ENCODE data around the gene SGCE.

Gene SGCE

DNA sequence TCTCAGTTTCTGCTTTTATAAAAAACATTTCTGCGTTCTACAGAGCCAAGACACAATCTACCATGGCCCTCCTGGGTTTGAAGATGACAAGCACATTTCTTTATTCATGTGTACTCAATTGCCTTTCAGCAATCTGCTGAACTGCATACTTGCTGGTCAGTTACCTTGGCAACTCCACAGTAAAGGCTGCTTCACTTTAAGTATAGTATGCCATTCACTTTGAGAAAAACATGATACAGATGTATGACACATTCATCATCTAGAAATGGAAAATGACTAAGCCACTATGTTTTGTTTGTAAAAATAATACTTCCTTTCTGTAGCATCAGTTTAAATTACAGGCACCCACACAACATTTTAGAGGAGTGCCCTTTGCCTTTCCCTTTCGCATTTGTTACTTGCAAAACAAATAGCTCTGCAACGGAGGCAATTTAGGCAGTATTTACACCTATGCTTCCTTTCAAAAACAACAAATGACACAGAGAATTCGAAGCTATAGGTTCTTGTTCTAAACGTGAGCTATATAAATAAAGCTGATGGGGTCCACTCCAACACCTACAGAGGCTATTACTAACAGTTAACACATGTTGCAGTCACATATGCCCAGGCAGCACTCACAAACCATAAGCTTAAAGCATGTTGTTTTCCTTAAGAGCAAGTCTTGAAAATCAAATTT, 23.5 kb downstream of the SGCE start:
- in situ Hi-C loops (cut with HindIII; ENCODE audit: low sequenced_read_pairs): no loop called here

DNA sequence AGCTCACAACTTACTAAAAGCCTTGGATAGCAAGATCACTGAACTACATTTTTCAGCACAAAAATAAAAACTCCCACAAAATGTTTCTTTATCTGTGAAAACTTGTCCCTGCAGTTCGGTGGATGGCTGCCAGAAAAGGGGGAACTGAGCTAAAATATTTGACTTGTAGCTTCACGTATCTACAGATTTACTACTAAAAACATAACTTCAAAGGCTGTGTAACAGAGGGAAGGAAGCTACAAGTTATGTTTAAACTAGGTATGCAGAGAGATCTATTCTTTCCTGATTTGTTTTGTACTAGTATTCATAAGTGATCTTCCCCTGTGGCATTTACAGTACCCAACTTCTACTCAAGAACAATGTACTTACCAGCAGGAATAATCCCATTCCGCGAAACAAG, 25.1 kb downstream of the SGCE start:
- in situ Hi-C loops (cut with HindIII; ENCODE audit: low sequenced_read_pairs): no loop called here

DNA sequence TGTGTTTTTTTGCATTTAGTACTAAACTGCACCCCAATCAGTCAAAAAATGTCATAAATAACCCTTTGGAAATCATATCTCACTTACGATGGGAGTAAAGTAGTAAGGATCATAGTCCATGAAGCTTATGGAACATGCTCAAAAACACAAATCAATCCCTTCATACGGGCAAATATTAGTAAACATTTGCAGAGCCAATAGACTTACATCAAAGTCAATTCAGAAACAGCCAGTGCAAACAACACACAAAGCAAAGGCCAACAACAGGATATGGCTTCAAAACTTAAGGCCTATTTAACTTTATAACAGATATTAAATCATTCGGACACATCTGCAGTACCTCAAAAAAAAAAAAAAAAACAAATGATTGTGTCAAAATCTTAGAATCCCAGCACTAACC, 32.1 kb downstream of the SGCE start:
- in situ Hi-C loops (cut with HindIII; ENCODE audit: low sequenced_read_pairs): loop anchor here (10.0 kb wide), 1 partner anchor 571 kb away; no protein-coding TSS in a partner anchor

DNA sequence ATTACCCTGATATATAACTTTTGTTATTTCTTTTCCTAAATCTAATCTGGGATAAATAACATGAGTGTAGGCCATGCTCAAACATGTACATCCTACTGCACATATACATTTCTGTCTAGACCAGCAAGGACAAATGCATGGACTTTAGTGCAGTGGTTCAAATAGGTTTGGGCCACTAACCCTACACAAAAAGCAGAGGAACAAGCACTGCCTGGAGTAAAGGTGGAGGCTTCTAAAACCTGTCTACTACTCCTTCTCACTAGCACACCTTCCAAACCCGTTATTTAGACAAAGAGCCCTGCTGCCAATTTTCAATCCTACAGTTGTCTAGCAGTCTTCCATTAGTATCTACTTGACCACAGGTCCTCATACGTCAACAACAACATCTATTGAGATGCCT, 34.8 kb downstream of the SGCE start:
- in situ Hi-C loops (cut with HindIII; ENCODE audit: low sequenced_read_pairs): loop anchor here (10.0 kb wide), 1 partner anchor 574 kb away; no protein-coding TSS in a partner anchor

DNA sequence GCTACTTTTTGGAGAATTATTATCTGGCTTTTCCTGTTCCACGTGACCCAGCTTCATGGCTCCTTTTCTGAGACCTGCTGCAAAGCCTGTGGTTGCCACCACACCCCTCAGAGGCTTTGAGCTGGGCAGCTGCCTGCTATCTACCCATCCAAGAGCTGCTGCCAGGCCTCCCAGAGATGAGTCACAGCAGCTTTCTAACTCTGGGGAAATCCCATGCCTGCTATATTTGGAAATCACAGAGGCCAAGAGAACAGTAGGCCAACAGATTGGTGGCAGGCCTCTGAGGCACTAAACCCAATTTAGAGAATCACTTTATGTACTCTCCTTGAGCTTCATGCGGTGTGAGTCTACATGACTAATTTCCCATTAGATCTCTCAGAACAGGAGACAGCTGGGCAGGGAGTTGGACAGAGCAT, 35.2 kb downstream of the SGCE start:
- in situ Hi-C loops (cut with HindIII; ENCODE audit: low sequenced_read_pairs): loop anchor here (10.0 kb wide), 1 partner anchor 574 kb away; no protein-coding TSS in a partner anchor

DNA sequence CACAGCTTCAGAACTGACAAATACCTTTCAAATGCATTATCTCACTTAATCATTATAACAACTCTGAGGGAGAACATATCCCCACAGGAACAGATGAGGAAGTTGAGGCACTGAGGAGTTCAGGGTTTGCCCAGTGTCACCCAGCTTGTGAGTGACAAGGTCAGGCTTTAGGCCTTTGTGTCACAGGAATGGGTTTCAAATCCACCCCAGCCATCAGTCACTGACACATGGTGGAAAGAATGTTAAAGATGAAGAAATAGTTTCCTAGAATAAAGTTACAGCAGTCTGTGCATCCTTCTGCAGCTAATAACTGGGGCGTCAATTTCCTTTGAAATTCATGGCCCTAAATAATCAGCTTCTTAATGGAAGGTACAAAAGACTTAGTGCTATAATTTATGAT, 37.8 kb downstream of the SGCE start:
- in situ Hi-C loops (cut with HindIII; ENCODE audit: low sequenced_read_pairs): no loop called here

DNA sequence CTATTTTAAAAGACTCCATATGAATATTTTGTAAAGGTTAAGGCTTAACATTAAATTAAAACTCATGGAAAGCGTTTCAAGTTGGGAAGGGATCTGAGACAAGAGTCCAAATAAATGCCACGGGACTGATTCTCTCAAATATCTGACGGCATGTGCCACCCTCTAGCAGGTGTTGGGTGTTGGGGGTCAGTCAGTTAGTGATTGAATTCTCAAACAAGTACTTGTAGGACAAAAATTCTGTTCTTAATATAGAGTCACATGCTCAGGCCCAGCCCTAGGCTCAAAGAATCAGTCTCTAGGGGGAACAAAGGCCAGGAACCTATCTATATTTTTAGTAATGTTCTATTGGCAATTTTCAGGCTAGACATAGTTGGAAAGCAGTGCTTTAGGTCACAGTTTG, 39.1 kb downstream of the SGCE start:
- in situ Hi-C loops (cut with HindIII; ENCODE audit: low sequenced_read_pairs): no loop called here

DNA sequence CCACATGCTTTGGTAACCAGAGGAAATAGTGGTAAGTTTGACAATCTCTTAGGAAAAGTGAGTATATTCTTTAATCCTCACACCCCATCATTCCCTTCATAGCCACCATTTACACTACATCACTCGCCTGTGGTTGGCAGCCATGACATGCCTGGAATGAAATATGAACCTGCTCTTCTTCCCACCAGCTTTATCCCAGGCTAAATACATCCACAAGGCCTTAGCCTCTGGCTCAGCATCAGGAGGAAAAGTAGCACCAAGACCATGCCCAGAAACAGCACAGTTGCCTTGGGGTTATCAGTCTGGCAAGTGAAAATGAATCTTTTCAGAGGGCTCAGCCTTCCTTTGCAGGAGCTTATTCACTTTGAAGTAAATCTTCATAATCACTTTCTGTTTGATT, 40.3 kb downstream of the SGCE start:
- in situ Hi-C loops (cut with HindIII; ENCODE audit: low sequenced_read_pairs): no loop called here

DNA sequence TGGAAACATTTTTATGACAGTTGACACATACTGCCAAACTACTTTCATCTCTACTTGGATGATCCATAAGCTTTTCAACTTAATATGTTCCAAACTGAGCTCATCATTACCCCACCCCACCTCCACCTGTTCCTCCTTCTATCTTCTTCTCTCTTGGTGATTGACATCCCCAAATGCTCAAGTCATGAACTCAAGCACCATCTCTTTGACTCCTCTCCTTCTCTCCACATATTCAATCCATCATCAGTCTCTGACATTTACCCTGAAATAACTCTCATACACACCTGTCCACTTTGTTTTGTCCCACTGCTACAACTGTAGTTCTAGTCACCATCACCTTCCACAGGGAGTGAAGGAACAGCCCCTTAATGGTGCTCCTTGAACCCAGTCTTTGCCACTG, 43.3 kb downstream of the SGCE start:
- in situ Hi-C loops (cut with HindIII; ENCODE audit: low sequenced_read_pairs): no loop called here

DNA sequence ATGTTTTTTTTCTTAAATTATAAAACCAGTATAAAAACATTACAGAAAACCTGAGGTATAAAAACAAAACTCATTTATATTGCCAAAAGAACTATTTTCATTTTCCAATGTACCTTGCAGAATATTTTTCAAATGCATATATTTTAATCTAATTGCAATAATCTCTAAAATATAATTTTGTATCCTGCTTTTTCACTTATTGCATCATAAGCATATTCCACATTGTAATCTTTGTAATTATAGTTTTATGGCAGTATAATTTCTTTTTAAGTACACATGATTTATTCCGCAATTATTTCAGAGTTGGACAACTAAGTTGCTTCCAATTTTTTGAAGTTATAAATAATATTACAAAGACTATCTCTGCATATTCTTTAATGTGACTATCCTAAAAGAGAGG, 43.7 kb downstream of the SGCE start:
- in situ Hi-C loops (cut with HindIII; ENCODE audit: low sequenced_read_pairs): no loop called here

DNA sequence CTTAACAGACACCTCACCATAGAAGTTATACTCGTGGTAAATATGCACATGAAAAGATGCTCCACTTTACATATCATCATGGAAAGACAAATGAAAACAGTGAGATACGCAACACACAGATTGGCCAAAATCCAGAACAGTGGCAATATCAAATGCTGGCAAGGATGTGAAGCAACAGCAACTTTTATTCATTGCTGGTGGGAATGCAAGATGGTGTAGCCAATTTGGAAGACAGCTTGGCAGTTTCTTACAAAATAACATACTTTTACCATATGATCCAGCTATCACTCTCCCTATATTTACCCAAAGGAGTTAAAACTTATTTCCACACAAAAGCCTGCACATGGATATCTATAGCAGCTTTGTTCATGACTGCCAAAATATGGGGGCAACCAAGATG, 46.4 kb downstream of the SGCE start:
- in situ Hi-C loops (cut with HindIII; ENCODE audit: low sequenced_read_pairs): no loop called here

DNA sequence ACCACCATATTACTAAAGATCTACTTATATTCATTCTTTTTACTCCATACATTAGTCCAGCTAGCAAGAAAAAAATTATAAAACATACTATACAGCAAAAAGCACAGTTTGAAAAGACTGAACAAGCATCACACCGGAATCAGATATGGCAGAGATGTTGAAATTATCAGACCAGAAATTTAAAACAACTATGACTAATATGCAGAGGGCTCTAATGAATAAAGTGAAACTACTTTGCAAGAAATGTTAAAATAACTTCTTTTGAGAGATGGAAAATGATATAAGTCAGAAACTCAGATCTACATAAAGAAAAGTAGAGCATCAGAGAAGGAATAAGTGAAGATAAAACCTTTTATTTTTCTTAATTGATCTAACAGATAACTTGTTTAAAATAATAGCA, 50.9 kb downstream of the SGCE start:
- in situ Hi-C loops (cut with HindIII; ENCODE audit: low sequenced_read_pairs): no loop called here

DNA sequence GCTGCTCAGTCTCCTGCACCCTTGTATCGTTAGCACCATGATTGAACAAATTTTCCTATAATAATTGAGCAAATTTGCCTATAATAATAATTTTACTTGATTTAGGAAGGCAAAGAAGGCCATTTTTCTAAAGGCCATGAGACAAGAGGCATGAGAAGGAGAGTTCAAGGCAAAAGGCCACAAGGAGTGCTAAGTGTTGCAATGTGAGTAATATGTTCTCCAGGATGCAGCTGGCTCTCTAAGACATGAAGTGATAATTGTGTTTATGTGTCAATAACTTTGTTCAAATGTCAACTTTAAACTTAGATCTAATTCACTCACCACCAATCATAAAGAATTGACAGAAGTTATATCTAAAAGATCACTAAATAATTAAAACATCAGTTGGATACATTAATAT, 53.8 kb downstream of the SGCE start:
- in situ Hi-C loops (cut with HindIII; ENCODE audit: low sequenced_read_pairs): no loop called here

DNA sequence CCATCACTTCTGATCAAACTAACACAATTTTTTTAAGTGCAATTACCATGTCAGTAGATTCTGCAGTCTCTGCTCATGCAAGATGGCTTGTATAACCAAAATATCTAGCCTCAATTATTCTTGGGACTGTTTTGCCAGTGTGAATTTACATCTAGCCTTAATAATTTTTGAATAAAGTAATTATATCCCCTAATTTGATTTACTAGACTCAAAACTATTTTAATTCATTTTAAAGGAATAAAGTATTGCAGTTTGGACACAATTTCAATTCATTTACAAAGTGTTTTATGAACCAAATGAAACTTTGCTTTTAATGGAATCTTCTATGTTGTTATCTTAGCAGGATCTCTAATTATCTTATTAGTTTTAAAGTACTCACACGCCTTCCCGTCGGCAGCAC, 55.7 kb downstream of the SGCE start:
- in situ Hi-C loops (cut with HindIII; ENCODE audit: low sequenced_read_pairs): no loop called here

DNA sequence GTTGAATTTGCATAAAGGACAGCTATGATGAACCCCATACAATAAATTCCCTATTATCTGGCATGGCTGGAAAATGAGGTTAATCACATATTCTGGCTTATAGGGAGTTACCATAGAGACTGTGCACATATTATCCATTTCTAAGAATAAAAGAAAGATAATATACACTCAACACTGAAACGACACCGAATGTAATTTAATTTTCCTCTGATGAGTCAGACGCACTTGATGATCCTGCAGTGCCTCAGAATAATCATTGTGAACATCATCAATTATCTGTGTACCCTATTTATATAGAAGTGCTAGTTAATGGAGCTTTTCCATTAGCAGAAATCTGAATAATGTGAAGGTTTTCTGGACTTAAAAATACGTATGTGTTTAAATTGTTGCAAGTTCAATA, 60.2 kb downstream of the SGCE start:
- in situ Hi-C loops (cut with HindIII; ENCODE audit: low sequenced_read_pairs): no loop called here

DNA sequence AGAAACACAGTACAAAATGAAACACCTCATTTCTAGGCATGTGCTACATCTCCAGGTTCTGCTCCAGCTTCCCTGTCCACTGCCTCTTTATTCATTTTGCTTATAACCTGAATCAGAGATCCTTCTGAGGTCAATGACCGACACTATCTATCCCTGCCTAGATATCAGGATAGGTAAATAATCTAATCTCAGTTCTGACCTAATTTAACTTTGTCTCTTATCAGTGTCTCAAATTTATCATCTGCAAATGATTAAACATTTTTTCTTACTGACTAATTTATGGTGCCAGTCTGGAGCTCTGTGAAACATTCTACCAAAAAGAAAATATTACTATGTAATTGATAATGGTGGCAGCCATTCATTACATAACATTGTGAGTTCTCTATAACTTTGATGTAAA, 61.1 kb downstream of the SGCE start:
- in situ Hi-C loops (cut with HindIII; ENCODE audit: low sequenced_read_pairs): no loop called here

DNA sequence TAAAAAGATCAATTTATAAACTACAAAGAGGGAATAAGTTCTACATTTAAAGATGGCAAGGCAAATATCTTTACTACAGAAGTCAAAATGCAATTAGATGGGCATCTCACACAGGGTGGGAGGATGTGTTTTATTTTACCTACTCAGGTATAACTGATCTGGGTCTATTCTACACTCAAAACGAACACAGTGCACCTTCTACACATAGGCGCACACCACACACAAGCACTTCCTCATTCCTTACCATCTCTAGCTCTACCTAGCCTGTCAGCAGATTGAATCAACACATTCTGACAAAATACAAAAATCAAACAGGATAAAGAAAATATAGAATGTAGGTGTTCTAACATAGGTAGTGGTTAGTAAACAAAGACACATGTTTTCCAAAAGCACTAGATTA, 64.8 kb downstream of the SGCE start:
- in situ Hi-C loops (cut with HindIII; ENCODE audit: low sequenced_read_pairs): no loop called here

DNA sequence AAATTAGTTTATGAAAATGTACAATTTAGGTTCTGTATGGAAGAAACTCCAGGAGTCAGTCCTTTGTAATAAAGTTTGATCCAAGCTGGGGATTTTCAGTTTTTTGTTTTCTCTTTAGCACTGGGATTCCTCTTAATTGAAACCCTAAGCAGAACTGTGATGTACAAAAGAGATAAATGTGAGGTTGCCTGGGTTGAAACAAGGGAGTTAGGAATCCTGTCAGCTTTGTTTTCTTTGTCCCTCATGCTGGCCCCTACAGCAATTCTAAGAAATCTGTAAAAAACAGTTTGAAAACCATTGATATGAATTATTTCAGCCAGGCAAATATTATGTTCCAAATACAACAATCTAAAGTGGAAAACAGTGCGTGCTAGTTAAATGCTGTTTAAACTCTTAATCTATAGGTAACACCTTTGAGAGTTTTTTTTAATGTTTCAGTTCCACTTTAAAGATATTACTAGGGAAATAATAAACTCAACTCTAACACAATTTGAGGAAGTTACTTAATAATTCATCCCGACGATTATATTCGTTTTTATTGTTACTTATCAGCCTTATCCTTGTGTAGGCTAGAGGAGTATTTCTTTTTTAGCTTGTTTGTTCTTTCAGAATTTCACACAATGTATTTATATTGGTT, 65.3 kb downstream of the SGCE start:
- in situ Hi-C loops (cut with HindIII; ENCODE audit: low sequenced_read_pairs): no loop called here

DNA sequence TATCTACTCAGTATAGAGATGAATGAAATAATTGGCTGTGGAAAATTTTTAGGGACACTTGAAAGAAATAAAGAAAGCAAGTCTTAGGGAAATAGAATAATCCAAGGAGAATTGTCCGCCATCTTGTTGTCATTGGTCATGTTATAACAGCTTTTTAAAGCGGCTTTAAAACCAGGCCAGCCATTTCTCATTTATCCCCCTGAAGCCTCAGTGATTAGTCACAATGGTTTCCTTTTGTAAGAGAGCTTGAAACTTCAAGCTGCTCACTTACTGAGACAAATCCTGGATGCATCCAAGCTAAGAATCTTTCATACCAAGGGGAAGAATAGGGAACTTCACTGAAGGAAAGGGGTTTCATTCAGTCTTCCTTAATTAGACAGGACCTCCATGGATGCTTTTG, 67.9 kb downstream of the SGCE start:
- in situ Hi-C loops (cut with HindIII; ENCODE audit: low sequenced_read_pairs): no loop called here

DNA sequence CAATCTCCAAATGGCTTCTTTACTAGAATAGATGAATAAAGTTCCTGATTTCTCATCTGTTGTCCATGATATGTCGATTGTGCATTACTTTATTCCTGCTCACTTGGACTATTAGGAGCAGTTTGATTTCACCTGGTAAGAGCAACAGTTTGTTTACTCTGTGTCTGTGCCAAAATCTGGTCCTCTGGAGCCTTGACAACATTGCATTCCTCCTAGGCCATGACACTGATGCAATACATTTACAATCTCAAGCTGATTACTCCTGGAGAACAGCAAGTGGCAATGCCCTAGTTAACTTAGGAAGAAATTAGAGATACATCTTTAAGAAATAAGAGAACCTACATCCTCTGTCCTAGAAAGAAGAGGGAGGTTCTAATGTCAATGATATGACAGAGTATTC, 71.8 kb downstream of the SGCE start:
- in situ Hi-C loops (cut with HindIII; ENCODE audit: low sequenced_read_pairs): no loop called here

DNA sequence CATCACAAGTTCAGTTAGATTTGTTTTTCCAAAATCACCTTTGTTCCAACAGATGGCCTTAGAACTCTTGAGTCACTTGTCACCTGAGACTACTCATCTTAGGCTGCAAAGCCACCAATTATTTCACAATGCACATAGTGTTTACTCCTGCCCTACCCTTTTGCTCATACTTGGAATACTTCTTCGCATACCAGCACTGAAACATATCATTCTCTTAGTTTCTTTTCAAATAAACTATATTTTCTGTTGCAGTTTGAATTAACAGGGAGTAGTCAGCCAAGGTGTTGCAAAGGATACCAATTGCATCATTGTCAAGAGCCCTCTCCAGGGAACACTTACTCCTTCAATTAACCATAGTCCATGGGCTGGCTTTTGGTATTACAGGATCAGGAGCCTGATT, 75.3 kb downstream of the SGCE start:
- in situ Hi-C loops (cut with HindIII; ENCODE audit: low sequenced_read_pairs): no loop called here

DNA sequence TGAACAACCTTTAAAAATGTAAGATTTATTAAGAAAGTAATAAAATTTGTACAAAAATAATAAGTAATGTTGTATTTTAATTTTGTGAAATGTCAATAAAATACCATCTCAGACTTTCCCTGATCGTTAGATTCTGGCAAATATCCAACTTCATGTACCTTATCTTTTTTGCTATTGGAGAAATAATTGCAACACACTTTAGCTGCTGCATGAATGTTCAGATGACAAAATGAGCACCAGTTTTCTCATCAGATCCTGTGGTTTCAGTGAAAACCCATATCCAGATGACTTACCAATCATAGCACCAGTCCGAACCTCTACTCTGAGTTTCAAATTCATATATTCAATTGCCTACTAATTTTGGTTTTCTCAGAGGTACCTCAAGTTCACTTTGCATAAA, 76.5 kb downstream of the SGCE start:
- in situ Hi-C loops (cut with HindIII; ENCODE audit: low sequenced_read_pairs): no loop called here

DNA sequence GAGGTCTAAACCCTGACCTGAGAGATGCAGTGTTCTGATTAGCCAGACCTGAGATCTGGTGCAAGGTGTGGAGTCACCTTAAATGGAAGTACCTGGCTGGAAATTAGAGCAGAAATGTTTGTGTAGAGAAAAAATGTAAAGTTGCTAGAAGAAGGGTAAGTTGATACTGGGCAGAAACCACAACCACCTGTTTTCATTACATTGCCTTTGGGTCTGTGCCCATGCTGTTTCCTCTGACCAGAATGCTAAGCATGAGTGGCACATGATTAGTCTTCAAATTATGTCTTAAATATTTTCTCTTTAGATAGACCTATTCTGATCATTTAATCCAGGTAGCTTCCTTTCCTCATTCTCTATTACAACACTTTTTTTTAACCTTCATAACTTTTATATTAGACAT, 77.3 kb downstream of the SGCE start:
- in situ Hi-C loops (cut with HindIII; ENCODE audit: low sequenced_read_pairs): no loop called here

Data from DLD1 (cell line).